ENCODE measurements around the gene GRAMD1B.

The GRAMD1B gene

DNA sequence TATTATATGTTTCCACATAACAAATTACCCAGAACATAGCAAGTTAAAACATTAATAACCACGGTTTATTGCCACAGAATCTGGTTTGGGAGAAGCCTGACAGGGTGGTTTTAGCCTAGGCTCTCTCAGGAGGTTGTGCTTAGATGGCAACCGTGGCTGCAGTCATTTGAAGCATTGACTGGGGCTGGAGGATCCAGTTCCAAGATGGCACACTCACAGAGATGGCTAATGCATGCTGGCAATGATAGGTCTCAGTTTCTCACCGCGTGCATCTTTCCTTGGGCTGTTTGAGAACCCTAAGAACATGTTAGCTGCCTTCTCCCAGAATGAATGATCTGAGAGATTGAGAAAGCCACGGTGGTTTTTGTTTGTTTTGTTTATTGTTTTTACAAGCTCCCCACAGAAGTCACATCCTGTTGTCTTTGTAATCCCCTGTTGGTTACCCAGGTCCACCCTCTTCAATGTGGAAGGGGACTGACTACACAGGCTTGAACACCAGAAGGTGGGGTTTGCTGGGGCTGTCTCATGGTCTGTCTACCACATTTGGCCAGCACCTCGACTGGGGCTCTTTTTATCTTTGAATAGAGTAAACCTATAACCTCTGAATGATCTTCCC, 36.6 kb upstream of the GRAMD1B start:
- Histone ChIP-seq H3K4me1 (ENCODE audit: insufficient read depth, low read length) (no peaks in the 10 kb centered on the region), H3K4me3 (ENCODE audit: low read depth in 1 of 2, low read length in 2 of 2) (no peak overlapping the region), H3K9me3 (ENCODE audit: low read length) (no peaks in the 10 kb centered on the region)

DNA sequence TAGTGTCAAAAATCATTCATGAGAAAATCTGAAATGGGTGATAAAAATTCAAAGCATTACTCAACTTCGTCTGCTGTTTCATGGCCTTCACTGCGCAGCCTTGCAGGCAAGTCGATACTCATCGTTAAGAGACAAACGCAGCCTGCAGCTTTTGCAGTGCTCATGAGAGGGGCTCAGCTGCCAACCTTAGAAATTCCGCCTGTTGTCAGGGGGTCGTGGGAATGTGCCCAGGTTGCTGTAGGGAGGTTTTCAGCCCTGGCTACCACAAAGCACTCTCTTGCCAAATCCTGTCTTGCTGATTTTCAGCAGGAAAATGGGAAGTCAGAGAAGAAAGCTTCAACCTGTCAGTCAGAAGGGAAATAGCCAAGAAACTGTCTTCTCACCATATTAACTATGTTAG, 25.4 kb upstream of the GRAMD1B start:
- Histone ChIP-seq H3K27ac (ENCODE audit: low read depth, low read length) (no peak overlapping the region), H3K36me3 (ENCODE audit: insufficient read depth, low read length) (no peaks in the 10 kb centered on the region), H3K27me3 (ENCODE audit: control insufficient read depth in 1 of 2, insufficient read depth in 2 of 2, low read length in 2 of 2) (peaks cover 0 to 8% of the 10 kb centered on the region in 2 donors), H3K9ac (ENCODE audit: low read length) (no peak overlapping the region), H3K9me3 (ENCODE audit: low read length) (no peaks in the 10 kb centered on the region), H3K4me1 (ENCODE audit: insufficient read depth, low read length) (no peaks in the 10 kb centered on the region), H3K4me3 (ENCODE audit: low read depth in 1 of 2, low read length in 2 of 2) (no peak overlapping the region)

More for the DNA sequence above, 36.6 kb upstream of the GRAMD1B start:
- Histone ChIP-seq H3K27ac (ENCODE audit: low read depth, low read length) (no peak overlapping the region), H3K9ac (ENCODE audit: low read length) (no peak overlapping the region), H3K27me3 (ENCODE audit: control insufficient read depth in 1 of 2, insufficient read depth in 2 of 2, low read length in 2 of 2) (no peaks in the 10 kb centered on the region), H3K36me3 (ENCODE audit: insufficient read depth, low read length) (no peaks in the 10 kb centered on the region)

DNA sequence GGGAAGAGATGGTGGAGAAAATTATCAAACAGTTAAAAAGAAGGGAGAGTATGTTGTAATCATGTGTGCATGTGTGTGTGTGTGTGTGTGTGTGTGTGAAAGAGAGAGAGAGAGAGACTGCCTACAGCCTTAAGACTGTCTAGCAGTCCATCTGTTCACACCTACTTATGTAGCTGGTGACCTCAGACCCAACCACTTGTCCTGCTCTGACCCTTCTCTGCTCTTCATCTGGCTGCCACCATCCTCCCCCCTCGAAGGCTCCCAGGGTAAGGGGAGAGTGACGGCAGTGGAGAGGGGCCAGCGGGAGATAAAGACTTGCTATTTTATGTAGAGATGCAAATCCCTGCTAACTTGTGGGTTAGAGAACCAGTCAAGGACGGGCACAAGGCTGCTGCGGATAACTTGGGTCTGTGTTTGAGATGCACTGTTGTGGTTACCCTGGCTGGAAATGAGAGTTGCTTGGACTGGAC, 24.9 kb upstream of the GRAMD1B start:
- Histone ChIP-seq H3K36me3 (ENCODE audit: insufficient read depth, low read length) (no peaks in the 10 kb centered on the region), H3K9me3 (ENCODE audit: low read length) (no peaks in the 10 kb centered on the region), H3K4me1 (ENCODE audit: insufficient read depth, low read length) (no peaks in the 10 kb centered on the region), H3K4me3 (ENCODE audit: low read depth in 1 of 2, low read length in 2 of 2) (no peak overlapping the region), H3K27me3 (ENCODE audit: control insufficient read depth in 1 of 2, insufficient read depth in 2 of 2, low read length in 2 of 2) (peaks cover 0 to 8% of the 10 kb centered on the region in 2 donors), H3K9ac (ENCODE audit: low read length) (no peak overlapping the region), H3K27ac (ENCODE audit: low read depth, low read length) (no peak overlapping the region)

DNA sequence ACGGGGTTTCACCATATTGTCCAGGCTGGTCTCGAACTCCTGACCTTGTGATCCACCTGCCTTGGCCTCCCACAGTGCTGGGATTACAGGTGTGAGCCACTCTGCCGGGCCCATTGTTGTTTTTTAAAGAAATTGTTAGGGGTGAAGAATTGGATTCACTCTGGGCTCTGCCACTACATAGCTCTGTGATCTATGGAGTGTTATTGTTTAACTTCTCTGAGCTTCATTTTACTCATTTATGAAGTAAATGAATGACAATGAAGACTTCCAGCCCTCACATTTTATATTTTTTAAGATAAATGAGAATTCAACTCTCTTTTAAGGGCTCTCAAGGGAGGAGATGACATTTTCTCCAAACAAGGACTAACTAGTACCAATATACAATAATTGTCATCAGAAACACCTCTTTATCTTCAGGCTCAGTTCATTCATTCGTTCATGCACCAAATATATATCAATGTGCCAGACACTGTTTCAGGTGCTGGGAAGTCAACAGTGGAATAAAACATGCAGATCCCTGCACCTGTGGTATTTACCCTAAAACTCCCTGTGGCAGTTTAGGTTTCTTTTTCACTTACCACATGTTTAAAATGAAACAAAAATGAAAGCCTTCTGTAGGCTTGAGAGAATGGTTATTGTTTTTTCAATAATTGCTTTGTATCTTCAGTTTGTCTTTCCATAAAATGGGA, 23.5 kb upstream of the GRAMD1B start:
- H3K4me3 ChIP-seq (ENCODE audit: low read depth in 1 of 2, low read length in 2 of 2), result no peak overlapping the region
- no peak overlapping the region for H3K27ac ChIP-seq (ENCODE audit: low read depth, low read length)
- H3K27me3 ChIP-seq (ENCODE audit: control insufficient read depth in 1 of 2, insufficient read depth in 2 of 2, low read length in 2 of 2), result no peaks in the 10 kb centered on the region
- no peak overlapping the region for H3K9ac ChIP-seq (ENCODE audit: low read length)
- H3K9me3 ChIP-seq (ENCODE audit: low read length), result no peaks in the 10 kb centered on the region
- no peaks in the 10 kb centered on the region for H3K4me1 ChIP-seq (ENCODE audit: insufficient read depth, low read length)
- no peaks in the 10 kb centered on the region for H3K36me3 ChIP-seq (ENCODE audit: insufficient read depth, low read length)

DNA sequence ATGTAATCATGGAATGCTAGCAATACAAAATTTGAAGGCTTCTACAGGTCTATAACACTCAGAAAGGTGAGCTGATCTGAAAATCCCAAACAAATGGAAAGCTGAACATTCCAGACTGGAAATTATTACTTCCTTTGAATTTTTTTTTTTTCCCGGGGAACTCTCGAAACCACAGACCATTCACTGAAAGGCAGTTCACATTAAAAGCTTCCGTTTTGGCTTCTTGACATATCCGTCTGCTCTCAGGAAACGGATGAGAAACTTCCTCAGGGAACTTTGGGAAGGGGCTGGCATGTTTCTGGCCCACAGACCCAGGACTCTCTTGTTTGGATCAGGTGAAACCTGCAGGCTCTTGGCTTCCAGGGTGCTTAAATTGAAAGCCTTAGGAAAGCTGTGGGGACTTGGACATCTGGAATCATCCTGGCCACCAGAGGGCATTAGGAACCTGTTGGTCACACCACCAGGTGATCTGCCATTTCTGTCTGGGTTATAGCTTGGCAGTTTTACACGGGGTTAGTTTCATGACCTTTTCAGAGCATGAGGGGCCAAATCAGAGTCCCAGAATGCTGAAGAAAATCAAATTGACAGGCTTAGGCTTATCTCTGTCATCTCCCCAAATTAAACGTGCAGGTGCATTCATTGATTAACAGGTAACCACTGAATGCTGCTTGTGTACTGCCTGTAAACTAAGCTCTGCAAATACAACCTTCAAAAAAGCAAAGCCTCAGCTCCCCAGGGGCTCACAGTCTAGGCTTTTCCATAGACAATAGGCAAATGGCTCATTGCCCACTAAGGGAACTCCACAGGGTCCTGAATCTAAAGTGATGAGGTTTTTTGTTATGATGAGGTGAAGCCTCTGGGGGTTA, 22.7 kb upstream of the GRAMD1B start:
- no peak overlapping the region for H3K27ac ChIP-seq (ENCODE audit: low read depth, low read length)
- no peak overlapping the region for H3K4me3 ChIP-seq (ENCODE audit: low read depth in 1 of 2, low read length in 2 of 2)
- no peaks in the 10 kb centered on the region for H3K4me1 ChIP-seq (ENCODE audit: insufficient read depth, low read length)
- no peak overlapping the region for H3K9ac ChIP-seq (ENCODE audit: low read length)
- H3K36me3 ChIP-seq (ENCODE audit: insufficient read depth, low read length), result no peaks in the 10 kb centered on the region
- no peaks in the 10 kb centered on the region for H3K9me3 ChIP-seq (ENCODE audit: low read length)
- no peaks in the 10 kb centered on the region for H3K27me3 ChIP-seq (ENCODE audit: control insufficient read depth in 1 of 2, insufficient read depth in 2 of 2, low read length in 2 of 2)

DNA sequence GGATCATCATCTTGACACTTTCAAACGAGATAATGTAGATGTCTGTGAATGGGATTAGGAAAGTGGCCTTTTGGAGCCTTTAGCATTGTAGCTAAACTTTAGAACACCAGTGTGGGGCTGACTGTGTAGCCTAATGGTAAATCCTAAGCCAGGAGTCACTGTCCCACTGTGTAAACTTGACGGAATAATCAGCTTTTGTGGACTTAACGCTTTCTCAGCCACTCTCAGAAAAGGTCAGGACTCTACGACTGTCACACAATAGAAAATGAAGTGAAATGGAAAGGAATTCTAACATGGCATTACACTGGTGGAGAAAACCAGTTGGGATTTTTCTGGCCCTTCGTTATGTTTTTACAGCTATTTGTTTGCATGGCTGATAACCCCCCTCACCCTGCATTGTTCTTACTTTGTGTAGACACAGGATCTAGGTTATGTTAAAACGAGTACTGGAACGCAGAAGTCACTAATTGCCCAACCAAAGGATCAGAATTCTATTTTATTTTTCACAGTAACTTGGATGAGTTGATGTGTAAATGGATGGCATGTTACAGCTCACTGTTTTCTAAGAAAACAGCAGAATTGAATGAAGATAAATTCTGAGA, 22.0 kb upstream of the GRAMD1B start:
- H3K36me3 ChIP-seq (ENCODE audit: insufficient read depth, low read length), result no peaks in the 10 kb centered on the region
- H3K4me1 ChIP-seq (ENCODE audit: insufficient read depth, low read length), result no peaks in the 10 kb centered on the region
- no peak overlapping the region for H3K9ac ChIP-seq (ENCODE audit: low read length)
- H3K27ac ChIP-seq (ENCODE audit: low read depth, low read length), result no peak overlapping the region
- no peaks in the 10 kb centered on the region for H3K9me3 ChIP-seq (ENCODE audit: low read length)
- no peaks in the 10 kb centered on the region for H3K27me3 ChIP-seq (ENCODE audit: control insufficient read depth in 1 of 2, insufficient read depth in 2 of 2, low read length in 2 of 2)
- no peak overlapping the region for H3K4me3 ChIP-seq (ENCODE audit: low read depth in 1 of 2, low read length in 2 of 2)

DNA sequence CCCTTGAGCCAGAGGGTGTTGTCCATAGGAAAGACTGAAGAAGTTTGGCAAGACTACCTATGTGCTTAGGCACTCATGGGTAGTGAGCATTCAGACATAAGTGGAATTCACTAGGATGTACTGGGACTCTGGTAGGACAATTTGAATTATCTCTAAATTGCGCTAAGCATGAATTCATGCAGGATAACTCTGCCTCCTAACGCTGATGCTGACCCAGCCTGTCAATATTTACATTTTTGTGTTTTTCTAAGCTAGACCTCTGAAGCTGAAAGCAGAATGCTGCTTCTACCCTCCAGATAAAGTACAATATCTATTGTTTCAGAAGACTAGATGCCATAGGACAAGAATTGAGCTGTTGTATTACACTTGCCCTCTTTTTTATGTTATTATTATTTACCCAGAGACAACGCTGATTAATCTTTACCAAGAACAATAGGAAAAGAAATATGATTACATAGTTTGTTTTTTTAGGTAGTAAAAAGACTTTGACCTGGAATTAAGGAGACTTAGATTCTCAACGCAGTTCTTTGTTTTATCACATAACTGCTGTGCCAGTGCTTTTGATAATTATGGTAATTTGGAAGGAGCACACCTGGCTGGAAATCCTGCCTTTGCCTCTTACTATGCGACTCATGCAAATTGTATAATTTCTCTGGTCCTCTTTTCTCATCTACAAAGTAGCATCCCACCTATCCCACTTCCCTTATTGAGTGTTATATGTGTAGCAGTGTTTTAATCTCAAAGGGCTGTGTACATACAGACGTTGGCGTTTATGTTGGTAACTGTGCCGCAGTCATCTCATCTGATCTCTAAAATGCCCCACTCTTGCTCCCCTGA, 21.2 kb upstream of the GRAMD1B start:
- H3K27me3 ChIP-seq (ENCODE audit: control insufficient read depth in 1 of 2, insufficient read depth in 2 of 2, low read length in 2 of 2), result no peaks in the 10 kb centered on the region
- H3K36me3 ChIP-seq (ENCODE audit: insufficient read depth, low read length), result no peaks in the 10 kb centered on the region
- no peak overlapping the region for H3K27ac ChIP-seq (ENCODE audit: low read depth, low read length)
- H3K9me3 ChIP-seq (ENCODE audit: low read length), result no peaks in the 10 kb centered on the region
- no peak overlapping the region for H3K4me3 ChIP-seq (ENCODE audit: low read depth in 1 of 2, low read length in 2 of 2)
- H3K9ac ChIP-seq (ENCODE audit: low read length), result no peak overlapping the region
- no peaks in the 10 kb centered on the region for H3K4me1 ChIP-seq (ENCODE audit: insufficient read depth, low read length)

DNA sequence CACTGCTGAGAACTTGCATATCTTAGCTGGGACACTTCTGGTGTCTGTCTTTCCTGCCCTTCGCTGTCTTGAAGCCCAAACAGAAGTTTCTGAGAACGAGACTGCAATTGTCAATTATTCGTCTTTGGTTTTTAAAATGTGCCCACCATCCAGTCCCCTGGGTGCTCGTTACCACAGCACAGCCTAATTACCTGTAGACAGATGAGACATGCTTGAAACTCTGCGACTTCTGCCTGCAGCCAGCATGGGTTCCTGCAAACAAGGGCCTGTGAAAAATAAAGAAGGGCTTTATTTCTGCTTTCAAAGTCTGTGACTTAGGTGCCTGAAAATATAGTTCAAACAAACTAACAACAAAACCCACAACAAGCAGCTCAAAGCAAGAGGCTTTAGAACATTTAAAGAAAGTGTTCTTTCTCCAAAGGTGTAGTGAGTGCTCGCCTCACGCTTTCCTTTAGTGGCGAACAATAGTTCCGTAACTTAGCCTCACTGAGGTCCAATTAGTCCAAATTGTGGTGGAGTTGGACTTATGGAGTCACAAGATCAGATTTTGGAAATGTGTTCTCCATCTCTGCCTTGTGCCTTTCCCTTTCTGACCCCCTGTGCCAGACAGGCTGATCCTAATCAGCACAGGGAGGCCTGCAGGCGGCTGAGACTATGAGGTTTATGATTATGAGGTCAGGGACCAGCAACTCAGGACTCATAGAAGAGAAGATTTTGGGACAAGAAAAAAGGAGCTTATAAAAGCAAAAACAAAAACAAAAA, 20.4 kb upstream of the GRAMD1B start:
- Histone ChIP-seq H3K27ac (ENCODE audit: low read depth, low read length) (no peak overlapping the region), H3K9ac (ENCODE audit: low read length) (no peak overlapping the region), H3K4me3 (ENCODE audit: low read depth in 1 of 2, low read length in 2 of 2) (no peak overlapping the region), H3K9me3 (ENCODE audit: low read length) (no peaks in the 10 kb centered on the region), H3K27me3 (ENCODE audit: control insufficient read depth in 1 of 2, insufficient read depth in 2 of 2, low read length in 2 of 2) (no peaks in the 10 kb centered on the region), H3K36me3 (ENCODE audit: insufficient read depth, low read length) (no peaks in the 10 kb centered on the region), H3K4me1 (ENCODE audit: insufficient read depth, low read length) (no peaks in the 10 kb centered on the region)

DNA sequence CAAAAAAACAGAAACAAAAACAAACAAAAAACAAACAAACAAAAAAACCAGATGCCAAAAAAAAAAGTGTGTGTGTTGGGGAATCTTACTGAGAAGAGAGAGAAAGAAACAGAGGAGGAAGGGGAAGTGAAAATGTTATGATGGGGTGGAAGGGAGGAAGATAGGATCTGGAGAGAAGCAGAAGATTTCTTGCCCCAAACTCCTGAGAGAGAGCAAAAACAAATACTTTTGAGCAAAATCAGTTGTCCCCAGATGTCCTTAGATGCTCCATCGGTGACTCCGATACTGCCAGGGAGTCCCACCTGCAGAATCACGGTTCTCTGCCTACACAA, 19.9 kb upstream of the GRAMD1B start:
- H3K27me3 ChIP-seq (ENCODE audit: control insufficient read depth in 1 of 2, insufficient read depth in 2 of 2, low read length in 2 of 2), result no peaks in the 10 kb centered on the region
- no peaks in the 10 kb centered on the region for H3K9me3 ChIP-seq (ENCODE audit: low read length)
- H3K4me1 ChIP-seq (ENCODE audit: insufficient read depth, low read length), result no peaks in the 10 kb centered on the region
- no peak overlapping the region for H3K9ac ChIP-seq (ENCODE audit: low read length)
- H3K27ac ChIP-seq (ENCODE audit: low read depth, low read length), result no peak overlapping the region
- H3K4me3 ChIP-seq (ENCODE audit: low read depth in 1 of 2, low read length in 2 of 2), result no peak overlapping the region
- H3K36me3 ChIP-seq (ENCODE audit: insufficient read depth, low read length), result no peaks in the 10 kb centered on the region

DNA sequence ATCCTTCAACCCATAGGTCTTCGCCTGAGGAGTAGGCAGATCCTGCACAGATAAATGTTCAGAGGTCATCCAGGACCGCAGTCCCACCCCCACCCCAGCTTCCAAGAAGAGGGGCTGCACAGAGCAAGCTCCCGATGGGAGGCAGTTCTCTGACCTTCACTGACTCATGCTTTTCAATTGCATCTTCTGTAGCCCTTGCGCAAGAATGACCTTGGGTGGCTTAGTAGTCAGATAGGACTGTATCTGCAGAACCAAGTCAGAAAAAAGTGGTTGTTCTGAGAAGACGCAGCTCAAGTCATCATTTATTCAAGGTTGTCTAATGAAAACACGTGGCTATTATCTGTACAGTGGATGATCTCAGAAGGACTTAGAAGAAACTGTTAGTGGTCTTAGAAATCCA, 16.4 kb upstream of the GRAMD1B start:
- Histone ChIP-seq H3K4me1 (ENCODE audit: insufficient read depth, low read length) (no peaks in the 10 kb centered on the region), H3K36me3 (ENCODE audit: insufficient read depth, low read length) (no peaks in the 10 kb centered on the region), H3K9me3 (ENCODE audit: low read length) (no peaks in the 10 kb centered on the region), H3K27ac (ENCODE audit: low read depth, low read length) (no peak overlapping the region), H3K9ac (ENCODE audit: low read length) (no peak overlapping the region), H3K27me3 (ENCODE audit: control insufficient read depth in 1 of 2, insufficient read depth in 2 of 2, low read length in 2 of 2) (no peaks in the 10 kb centered on the region), H3K4me3 (ENCODE audit: low read depth in 1 of 2, low read length in 2 of 2) (no peak overlapping the region)
